A673 (cell line): Measurements from ENCODE around the gene MON2. TPM values are rescaled to one million over a fixed set of nuclear protein-coding genes. Genes with fewer than 3 reads are reported as not detected.

Experiments
- BruUV-seq: library from RNA; stranded (reverse); fragments of 400-500 nt; replicated peaks from 2 replicates; lab custom pipeline; 2021; lab: Mats Ljungman, UMichigan
- CTCF ChIA-PET: fragments of 300-600 bp; sonication (Branson Sonifier 250); formaldehyde crosslinking; loops from one replicate; lab custom pipeline; 2022; ENCODE audit warnings: antibody characterized with exemption; lab: Charles Lee
- POLR2A ChIA-PET: fragments of 300-600 bp; sonication (Branson Sonifier 250); formaldehyde crosslinking; loops from one replicate; lab custom pipeline; 2022; ENCODE audit warnings: antibody characterized with exemption; ENCODE audit not compliant: low non-redundant PET; lab: Charles Lee
- DNase-seq: peaks from one replicate; pipeline ENCODE4 v3.0.0-alpha.2; 2015; ENCODE audit warnings: low spot score
- H3K27ac ChIP-seq: fragments of 200-600 bp; sonication (generic); 2 replicates; pipeline ENCODE4 v1.5.1; 2016; ENCODE audit warnings: mixed run types, low read depth, mild to moderate bottlenecking, mixed read lengths, antibody characterized with exemption, low read length; ENCODE audit not compliant: poor library complexity, severe bottlenecking
- H3K27me3 ChIP-seq: fragments of 200-600 bp; sonication (generic); replicated peaks from 2 replicates; pipeline ENCODE4 v1.6.1; 2017; ENCODE audit warnings: mixed run types, low read depth, mild to moderate bottlenecking, mixed read lengths, antibody characterized with exemption, low read length; ENCODE audit not compliant: insufficient read depth, poor library complexity
- H3K36me3 ChIP-seq: fragments of 200-600 bp; sonication (generic); 2 replicates; pipeline ENCODE4 v1.6.1; 2016; ENCODE audit warnings: mixed run types, mild to moderate bottlenecking, mixed read lengths, antibody characterized with exemption, low read length; ENCODE audit not compliant: insufficient read depth, poor library complexity, severe bottlenecking
- H3K4me1 ChIP-seq: fragments of 200-600 bp; sonication (generic); 2 replicates; pipeline ENCODE4 v1.6.1; 2017; ENCODE audit warnings: mixed run types, mild to moderate bottlenecking, mixed read lengths, antibody characterized with exemption, low read length; ENCODE audit not compliant: insufficient read depth, poor library complexity, severe bottlenecking
- H3K4me3 ChIP-seq: fragments of 200-600 bp; sonication (generic); 2 replicates; pipeline ENCODE4 v1.5.1; 2016; ENCODE audit warnings: low read depth, mixed run types, mild to moderate bottlenecking, mixed read lengths, low read length; ENCODE audit not compliant: poor library complexity, severe bottlenecking
- H3K9me3 ChIP-seq: fragments of 200-600 bp; sonication (generic); 2 replicates; pipeline ENCODE4 v1.6.1; 2016; ENCODE audit warnings: mixed run types, low read depth, mild to moderate bottlenecking, mixed read lengths, antibody characterized with exemption, low read length; ENCODE audit not compliant: poor library complexity, severe bottlenecking
- EZH2 ChIP-seq: fragments of 200-600 bp; sonication (generic); IDR thresholded peaks from 2 replicates; pipeline ENCODE4 v1.6.1; 2017; ENCODE audit warnings: borderline replicate concordance, low read depth, mild to moderate bottlenecking, mixed read lengths, antibody characterized with exemption, low read length; ENCODE audit not compliant: poor library complexity, severe bottlenecking
- intact Hi-C: fragments of 100-400 bp; cut with micrococcal nuclease; formaldehyde crosslinking; loops from one replicate; pipeline ENCODE4 v1.10.0; 2022; ENCODE audit not compliant: unreplicated experiment
- total RNA-seq: library from RNA; stranded (reverse); gene quantifications from 2 replicates; pipeline ENCODE4 v1.2.3, GENCODE V29; 2021
- TF ChIP-seq, protein P1 (sequence below): fragments of 300-800, 200-600 bp; sonication (generic); conservative IDR thresholded peaks from 2 replicates; pipeline ENCODE4 v1.5.1; 2017; ENCODE audit warnings: low read depth, mild to moderate bottlenecking, antibody characterized with exemption, low read length, moderate library complexity, mixed read lengths

MON2 gene
- total RNA-seq, 1 experiment from 2014 or later, result 36.0 TPM

DNA sequence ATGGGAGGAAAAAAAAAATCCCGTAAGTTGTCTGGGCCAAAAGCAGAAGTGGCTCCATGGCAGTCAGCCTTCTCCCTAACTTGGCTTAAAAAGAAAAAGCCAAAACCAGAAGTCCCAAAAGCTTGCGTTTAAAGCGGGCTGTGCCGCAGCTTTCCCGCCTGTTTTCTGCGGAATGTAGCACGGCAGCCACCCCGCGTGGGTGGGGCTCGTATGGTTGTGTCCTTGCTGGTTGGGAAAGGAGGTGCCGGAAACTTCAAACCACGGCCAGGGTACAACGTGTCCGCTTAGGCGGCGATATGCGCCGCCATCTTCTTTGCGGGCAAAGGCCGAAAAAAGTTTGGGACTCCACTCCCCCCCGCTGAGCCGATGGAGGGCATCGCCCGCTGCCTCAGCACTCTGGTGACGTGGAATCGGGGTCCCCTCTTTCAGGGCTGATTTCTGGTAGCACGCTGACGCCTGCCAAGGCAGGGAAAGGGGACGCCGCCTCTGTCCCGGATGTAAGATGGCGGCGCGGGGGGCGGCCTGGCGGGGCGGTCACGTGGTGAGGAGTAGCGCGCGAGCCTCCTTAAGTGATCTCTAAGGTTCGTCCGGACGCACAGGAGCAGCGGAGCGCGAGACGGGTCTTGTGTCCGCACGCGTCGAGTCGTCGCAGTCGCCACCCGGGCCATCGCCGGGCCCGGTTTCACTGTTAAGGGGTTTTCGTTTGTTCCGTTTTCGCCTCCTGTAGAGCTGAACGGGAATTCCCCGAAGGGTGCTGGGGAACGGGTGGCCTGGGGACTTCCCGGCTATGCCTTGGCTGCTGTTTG is 135.8 kb downstream of the MON2 start:
- Histone ChIP-seq H3K4me1 (peaks cover 19% of the 10 kb centered on the region), H3K36me3 (no peaks in the 10 kb centered on the region), H3K27me3 (no peaks in the 10 kb centered on the region), H3K4me3 (peak overlapping the region; percentile 75), H3K9me3 (no peaks in the 10 kb centered on the region), H3K27ac (peak overlapping the region; percentile 99)
- peak; percentile 95 for DNase-seq
- no TSS peak for BruUV-seq
- POLR2A ChIA-PET, result interaction anchor here (0.6 kb wide), 2 partner anchors 10 to 51 kb away, joined by 5 read pairs; no protein-coding TSS in a partner anchor
- TF ChIP-seq, protein P1, sequence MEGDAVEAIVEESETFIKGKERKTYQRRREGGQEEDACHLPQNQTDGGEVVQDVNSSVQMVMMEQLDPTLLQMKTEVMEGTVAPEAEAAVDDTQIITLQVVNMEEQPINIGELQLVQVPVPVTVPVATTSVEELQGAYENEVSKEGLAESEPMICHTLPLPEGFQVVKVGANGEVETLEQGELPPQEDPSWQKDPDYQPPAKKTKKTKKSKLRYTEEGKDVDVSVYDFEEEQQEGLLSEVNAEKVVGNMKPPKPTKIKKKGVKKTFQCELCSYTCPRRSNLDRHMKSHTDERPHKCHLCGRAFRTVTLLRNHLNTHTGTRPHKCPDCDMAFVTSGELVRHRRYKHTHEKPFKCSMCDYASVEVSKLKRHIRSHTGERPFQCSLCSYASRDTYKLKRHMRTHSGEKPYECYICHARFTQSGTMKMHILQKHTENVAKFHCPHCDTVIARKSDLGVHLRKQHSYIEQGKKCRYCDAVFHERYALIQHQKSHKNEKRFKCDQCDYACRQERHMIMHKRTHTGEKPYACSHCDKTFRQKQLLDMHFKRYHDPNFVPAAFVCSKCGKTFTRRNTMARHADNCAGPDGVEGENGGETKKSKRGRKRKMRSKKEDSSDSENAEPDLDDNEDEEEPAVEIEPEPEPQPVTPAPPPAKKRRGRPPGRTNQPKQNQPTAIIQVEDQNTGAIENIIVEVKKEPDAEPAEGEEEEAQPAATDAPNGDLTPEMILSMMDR, result no peak
- no peak for TF ChIP-seq EZH2
- CTCF ChIA-PET, result interaction anchor here (0.9 to 1.3 kb wide), 3 partner anchors 8 to 466 kb away, joined by 4 to 7 read pairs (median 6); no protein-coding TSS in a partner anchor
- intact Hi-C loops, result loop anchor here (1.0 to 5.0 kb wide), 2 partner anchors 110 to 192 kb away; no protein-coding TSS in a partner anchor

DNA sequence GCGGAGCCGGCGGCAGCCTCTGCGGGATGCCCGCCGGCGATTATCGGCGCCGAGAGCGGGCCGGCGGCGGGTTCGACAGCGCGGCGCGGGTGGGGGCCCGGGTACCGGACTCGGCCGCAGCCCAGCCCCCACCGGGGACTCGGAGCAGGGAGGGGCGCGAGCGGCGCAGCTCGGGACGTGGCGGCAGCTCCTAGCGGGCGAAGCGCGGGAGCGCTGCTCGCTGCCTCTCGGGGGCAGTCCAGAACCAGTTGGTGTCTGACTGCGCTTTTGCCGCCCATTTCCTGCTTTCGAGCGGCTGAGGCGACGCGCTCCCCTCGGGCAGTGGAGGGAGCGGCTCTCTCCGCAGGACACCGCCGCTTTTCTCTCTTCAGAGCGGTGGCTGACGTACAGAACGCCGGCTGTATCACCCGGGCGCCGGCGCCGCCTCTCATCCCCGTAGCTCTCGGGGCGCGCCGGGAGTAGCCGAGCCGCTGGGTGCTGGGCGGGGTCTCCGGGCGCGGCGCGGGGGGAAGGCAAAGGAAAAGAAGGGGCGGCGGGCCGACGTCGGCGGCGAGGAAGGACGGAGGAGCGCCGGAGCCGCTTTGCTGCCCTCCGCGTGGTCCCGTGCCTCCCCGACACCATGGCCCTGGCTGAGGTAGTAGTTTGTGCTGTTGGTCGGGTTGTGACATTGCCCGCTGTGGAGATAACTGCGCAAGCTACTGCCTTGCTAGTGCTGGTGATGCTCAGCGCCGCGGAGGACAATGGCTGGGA is 136.6 kb downstream of the MON2 start:
- Histone ChIP-seq H3K27me3 (no peaks in the 10 kb centered on the region), H3K36me3 (no peaks in the 10 kb centered on the region), H3K4me1 (peaks cover 19% of the 10 kb centered on the region), H3K4me3 (peak overlapping the region; percentile 75), H3K9me3 (no peaks in the 10 kb centered on the region), H3K27ac (peak overlapping the region; percentile 99)
- POLR2A ChIA-PET, result no interaction called here
- TF ChIP-seq, protein P1, result peak; percentile 44
- TF ChIP-seq EZH2, result no peak
- peak; percentile 93 for DNase-seq
- CTCF ChIA-PET, result interaction anchor here (0.5 to 1.3 kb wide), 4 partner anchors 9 to 466 kb away, joined by 4 to 8 read pairs (median 6); no protein-coding TSS in a partner anchor
- BruUV-seq, result no TSS peak
- intact Hi-C loops, result loop anchor here (5.0 kb wide), 1 partner anchor 109 kb away; no protein-coding TSS in a partner anchor

DNA sequence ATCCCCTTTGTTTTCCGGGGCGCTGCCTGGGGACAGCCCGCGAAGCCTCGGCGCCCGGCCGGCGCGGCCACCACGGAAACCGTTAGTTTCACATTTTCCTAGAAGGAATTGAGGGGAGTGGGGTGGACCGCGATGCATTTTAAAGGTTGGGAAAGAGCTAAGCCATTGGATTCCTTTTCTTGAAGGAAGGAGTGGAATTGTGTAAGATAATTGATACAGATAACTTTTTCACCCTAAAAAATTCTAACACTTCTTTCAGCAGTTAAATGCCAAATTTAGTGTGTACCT is 137.1 kb downstream of the MON2 start:
- no TSS peak for BruUV-seq
- CTCF ChIA-PET, result interaction anchor here (0.5 to 1.3 kb wide), 2 partner anchors 200 to 465 kb away, joined by 4 to 8 read pairs; no protein-coding TSS in a partner anchor
- H3K4me3 ChIP-seq, result peak overlapping the region; percentile 75

More for the DNA sequence above, 137.1 kb downstream of the MON2 start:
- POLR2A ChIA-PET, result no interaction called here
- no peak for TF ChIP-seq EZH2
- TF ChIP-seq, protein P1, result no peak
- no peak for DNase-seq
- Histone ChIP-seq H3K4me1 (peaks cover 19% of the 10 kb centered on the region), H3K9me3 (no peaks in the 10 kb centered on the region), H3K36me3 (no peaks in the 10 kb centered on the region), H3K27me3 (no peaks in the 10 kb centered on the region), H3K27ac (peak overlapping the region; percentile 99)
- intact Hi-C loops, result loop anchor here (5.0 kb wide), 1 partner anchor 109 kb away; no protein-coding TSS in a partner anchor
